A549 (cell line): ENCODE measurements around the gene GMPPB. TPM values are rescaled to one million over a fixed set of nuclear protein-coding genes. Genes with fewer than 3 reads are reported as not detected.

Experiments
- ATAC-seq, 2 experiments: fragments of 200-7000 bp in 1 of 2; fragments of >200 bp in 1 of 2; cut with Nextera tagmentation in 1 of 2; cut with Tn5 transposase in 1 of 2; 3 replicates each; pipeline versions ENCODE4 v1.8.0 to v1.9.1; 2018 to 2020; ENCODE audit warnings: mild to moderate bottlenecking in 1 of 2, moderate library complexity in 1 of 2
- CTCF ChIA-PET: fragments of 300-600 bp; sonication (Branson Sonifier 250); formaldehyde crosslinking; extraction: SDS; loops from one replicate; lab custom pipeline; 2021; ENCODE audit warnings: antibody characterized with exemption, inconsistent platforms; lab: Yijun Ruan, JAX
- POLR2A ChIA-PET: fragments of 350-600 bp; formaldehyde crosslinking; extraction: SDS; loops from one replicate; lab custom pipeline; 2021; ENCODE audit warnings: antibody characterized with exemption, inconsistent platforms; lab: Yijun Ruan, JAX
- DNase-seq, 2 experiments: peaks; one replicate each; pipeline versions ENCODE4 v3.0.0 to v3.0.0-alpha.2; 2011 to 2016; ENCODE audit warnings: low read depth in 1 of 2, low spot score in 1 of 2
- FAIRE-seq: peaks from 2 replicates; lab custom pipeline; 2011; peaks lifted over from hg19 to GRCh38; lab: Jason Lieb, UNC
- H3K27ac ChIP-seq, 2 experiments: fragments of >200 bp; sonication (Bioruptor Twin); formaldehyde crosslinking; 3 replicates each; pipeline ENCODE4 v1.5.1; 2016 to 2017
- H3K4me1 ChIP-seq: fragments of >200 bp; sonication (Bioruptor Twin); formaldehyde crosslinking; 3 replicates; pipeline ENCODE4 v1.6.1; 2016
- H3K4me2 ChIP-seq: fragments of >200 bp; sonication (Bioruptor Twin); formaldehyde crosslinking; 3 replicates; pipeline ENCODE4 v1.6.1; 2016
- H3K4me3 ChIP-seq: fragments of >200 bp; sonication (Bioruptor Twin); formaldehyde crosslinking; 3 replicates; pipeline ENCODE4 v1.5.1; 2016
- H3K9me3 ChIP-seq: fragments of >200 bp; sonication (Bioruptor Twin); formaldehyde crosslinking; 3 replicates; pipeline ENCODE4 v1.6.1; 2016
- CEBPB ChIP-seq, 2 experiments: fragments of >200 bp in 1 of 2; sonication (Bioruptor Twin) in 1 of 2; formaldehyde crosslinking in 1 of 2; IDR thresholded peaks; 2 replicates each; pipeline ENCODE4 v1.6.1; 2012 to 2016
- EHF ChIP-seq: fragments of 250-450 bp; sonication (Bioruptor Pico); IDR thresholded peaks from 2 replicates; pipeline ENCODE4 v1.5.0; 2020; ENCODE audit warnings: mild to moderate bottlenecking
- EHMT2 ChIP-seq: fragments of 200-600 bp; sonication (generic); IDR thresholded peaks from 2 replicates; pipeline ENCODE4 v1.6.1; 2016; ENCODE audit warnings: antibody characterized with exemption, low read depth, mild to moderate bottlenecking, moderate library complexity
- ESRRA ChIP-seq: fragments of 150-350 bp; IDR thresholded peaks from 2 replicates; pipeline ENCODE4 v1.6.1; 2014; ENCODE audit warnings: mild to moderate bottlenecking, low read length, borderline replicate concordance
- FOSL2 ChIP-seq, 2 experiments: fragments of 450-650 bp in 1 of 2; fragments of >200 bp in 1 of 2; sonication (Bioruptor Twin) in 1 of 2; formaldehyde crosslinking; IDR thresholded peaks; 2 replicates each; pipeline versions ENCODE4 v1.5.0 to v1.6.1; 2016 to 2020; ENCODE audit warnings: mild to moderate bottlenecking in 1 of 2, moderate library complexity in 1 of 2
- FOXS1 ChIP-seq: fragments of 250-450 bp; sonication (Bioruptor Pico); IDR thresholded peaks from 2 replicates; pipeline ENCODE4 v1.5.0; 2020; ENCODE audit warnings: mild to moderate bottlenecking, moderate library complexity
- HDAC2 ChIP-seq: fragments of 200-600 bp; sonication (generic); IDR thresholded peaks from 2 replicates; pipeline ENCODE4 v1.6.1; 2016
- HOXB13 ChIP-seq: fragments of 250-450 bp; sonication (Bioruptor Pico); IDR thresholded peaks from 2 replicates; pipeline ENCODE4 v1.5.0; 2020; ENCODE audit warnings: low read depth, mild to moderate bottlenecking, moderate library complexity
- HOXB5 ChIP-seq: fragments of 250-450 bp; sonication (Bioruptor Pico); IDR thresholded peaks from 2 replicates; pipeline ENCODE4 v1.5.0; 2020; ENCODE audit warnings: mild to moderate bottlenecking, moderate library complexity
- MAFK ChIP-seq: fragments of 450-650 bp; IDR thresholded peaks from 2 replicates; pipeline ENCODE4 v1.6.1; 2014; ENCODE audit not compliant: partially characterized antibody
- MAZ ChIP-seq: fragments of 150-350 bp; IDR thresholded peaks from 2 replicates; pipeline ENCODE4 v1.6.1; 2014; ENCODE audit warnings: antibody characterized with exemption, low read depth, low read length, borderline replicate concordance
- MYC ChIP-seq: IDR thresholded peaks from 2 replicates; pipeline ENCODE4 v1.6.1; 2012; ENCODE audit warnings: mild to moderate bottlenecking, inconsistent platforms, low read length, improper control_type of control experiment, borderline replicate concordance
- NFE2L2 ChIP-seq: fragments of 150-350 bp; conservative IDR thresholded peaks from 2 replicates; pipeline ENCODE4 v1.6.1; 2014; ENCODE audit warnings: low read length
- PHF8 ChIP-seq: fragments of 200-600 bp; sonication (generic); IDR thresholded peaks from 2 replicates; pipeline ENCODE4 v1.6.1; 2016; ENCODE audit warnings: low read depth, mild to moderate bottlenecking, antibody characterized with exemption, moderate library complexity, borderline replicate concordance
- POLR2A ChIP-seq: IDR thresholded peaks from 2 replicates; pipeline ENCODE4 v1.6.1; 2012; ENCODE audit warnings: mild to moderate bottlenecking, low read length
- RAD21 ChIP-seq, 2 experiments: fragments of >200 bp in 1 of 2; sonication (Bioruptor Twin) in 1 of 2; formaldehyde crosslinking in 1 of 2; IDR thresholded peaks in 1 of 2; conservative IDR thresholded peaks in 1 of 2; 2 replicates in 1 of 2; 3 replicates in 1 of 2; pipeline ENCODE4 v1.6.1; 2012 to 2018; ENCODE audit warnings: inconsistent platforms in 1 of 2
- RCOR1 ChIP-seq: fragments of 150-350 bp; IDR thresholded peaks from 2 replicates; pipeline ENCODE4 v1.6.1; 2014; ENCODE audit warnings: antibody characterized with exemption, low read length, low read depth
- SMC3 ChIP-seq: fragments of >200 bp; sonication (Bioruptor Twin); formaldehyde crosslinking; IDR thresholded peaks from 3 replicates; pipeline ENCODE4 v1.6.1; 2018; ENCODE audit warnings: inconsistent platforms
- SREBF2 ChIP-seq: fragments of 450-650 bp; IDR thresholded peaks from 2 replicates; pipeline ENCODE4 v1.6.1; 2014; ENCODE audit warnings: mild to moderate bottlenecking, moderate library complexity
- ZFP36 ChIP-seq: fragments of 450-650 bp; IDR thresholded peaks from 2 replicates; pipeline ENCODE4 v1.6.1; 2014; ENCODE audit warnings: borderline replicate concordance; ENCODE audit not compliant: partially characterized antibody
- ZNF302 ChIP-seq: fragments of 250-450 bp; sonication (Bioruptor Pico); IDR thresholded peaks from 2 replicates; pipeline ENCODE4 v1.9.0; 2021; ENCODE audit warnings: inconsistent platforms, mild to moderate bottlenecking, moderate library complexity
- ZSCAN20 ChIP-seq: fragments of 250-450 bp; sonication (Bioruptor Pico); IDR thresholded peaks from 2 replicates; pipeline ENCODE4 v1.8.0; 2022; ENCODE audit warnings: mild to moderate bottlenecking, moderate library complexity
- WGBS: methylation state at CpG from one replicate; pipeline ENCODE4 v1.1.6; 2017; ENCODE audit errors: missing lambda C conversion rate; 5-methylcytosine and 5-hydroxymethylcytosine counted together
- polyA plus RNA-seq, 4 experiments: library from polyadenylated mRNA; depleted of rRNA in 3 of 4; stranded (reverse); fragments of >200 nt; fragmentation: RNase III in 1 of 4; extraction: RNeasy Plus Mini Kit Qiagen cat#74134 plus additional on column Dnase treatment in 1 of 4; gene quantifications; 2 replicates in 3 of 4; 3 replicates in 1 of 4; pipeline ENCODE4 v1.2.3, GENCODE V29; 2011 to 2017
- TF ChIP-seq, protein P1 (sequence below): IDR thresholded peaks from 2 replicates; pipeline ENCODE4 v1.6.1; 2012
- TF ChIP-seq, protein P2 (sequence below): IDR thresholded peaks from 2 replicates; pipeline ENCODE4 v1.6.1; 2012; ENCODE audit warnings: low read depth, borderline replicate concordance
- TF ChIP-seq, protein P3 (sequence below): fragments of >200 bp; sonication (Bioruptor Twin); formaldehyde crosslinking; IDR thresholded peaks from 3 replicates; pipeline ENCODE4 v1.5.1; 2016
- TF ChIP-seq, protein P4 (sequence below): fragments of 450-650 bp; IDR thresholded peaks from 2 replicates; pipeline ENCODE4 v1.6.1; 2014; ENCODE audit warnings: antibody characterized with exemption
- TF ChIP-seq, protein P5 (sequence below): fragments of >200 bp; sonication (Bioruptor Twin); formaldehyde crosslinking; IDR thresholded peaks from 3 replicates; pipeline ENCODE4 v1.6.1; 2016

Gene GMPPB
- polyA plus RNA-seq, 2 of the 4 experiments (the other 2 are of a cell fraction) = 12.9 to 24.1 TPM

DNA sequence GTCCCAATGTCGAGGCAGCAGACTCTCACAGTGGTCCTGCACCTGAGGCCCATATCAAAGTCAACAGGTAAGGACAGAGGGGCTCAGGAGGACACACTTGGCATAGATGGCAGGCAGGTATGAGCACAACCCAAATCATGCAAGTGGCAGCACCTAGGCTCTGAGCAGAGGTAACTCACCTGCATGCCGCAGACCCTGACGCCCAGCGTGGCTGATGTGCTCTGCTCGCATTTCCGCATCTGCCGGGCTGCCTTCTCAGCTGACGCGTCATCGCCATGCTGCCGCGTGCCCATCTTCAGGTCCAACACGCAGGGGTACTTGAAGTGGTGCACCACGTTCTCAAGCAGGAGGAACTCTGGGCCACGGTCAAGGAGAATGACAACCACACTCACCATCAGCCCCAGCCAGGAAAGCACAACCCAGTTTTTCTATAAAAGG is 4.2 kb upstream of the GMPPB start:
- no peak for DNase-seq
- no peak overlapping the region for H3K4me2 ChIP-seq
- 97% methylated on average over 15 of the region's 15 CpGs for WGBS
- peaks cover 7% of the 10 kb centered on the region for H3K4me1 ChIP-seq
- no peak overlapping the region for H3K4me3 ChIP-seq
- POLR2A ChIA-PET = no interaction called here
- TF ChIP-seq CEBPB (IDR thresholded peaks at IDR 0.05) (no peak), EHF (CRISPR knock-in tag) (no peak), RCOR1 (no peak), PHF8 (no peak), ZSCAN20 (CRISPR knock-in tag) (no peak), NFE2L2 (no peak), RAD21 (conservative IDR thresholded peaks at IDR 0.05 in 1 of 2, IDR thresholded peaks at IDR 0.05 in 1 of 2) (no peak), MYC (no peak), EHMT2 (no peak)
- TF ChIP-seq, protein P1, sequence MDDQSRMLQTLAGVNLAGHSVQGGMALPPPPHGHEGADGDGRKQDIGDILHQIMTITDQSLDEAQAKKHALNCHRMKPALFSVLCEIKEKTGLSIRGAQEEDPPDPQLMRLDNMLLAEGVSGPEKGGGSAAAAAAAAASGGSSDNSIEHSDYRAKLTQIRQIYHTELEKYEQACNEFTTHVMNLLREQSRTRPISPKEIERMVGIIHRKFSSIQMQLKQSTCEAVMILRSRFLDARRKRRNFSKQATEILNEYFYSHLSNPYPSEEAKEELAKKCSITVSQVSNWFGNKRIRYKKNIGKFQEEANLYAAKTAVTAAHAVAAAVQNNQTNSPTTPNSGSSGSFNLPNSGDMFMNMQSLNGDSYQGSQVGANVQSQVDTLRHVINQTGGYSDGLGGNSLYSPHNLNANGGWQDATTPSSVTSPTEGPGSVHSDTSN = no peak
- TF ChIP-seq, protein P2, sequence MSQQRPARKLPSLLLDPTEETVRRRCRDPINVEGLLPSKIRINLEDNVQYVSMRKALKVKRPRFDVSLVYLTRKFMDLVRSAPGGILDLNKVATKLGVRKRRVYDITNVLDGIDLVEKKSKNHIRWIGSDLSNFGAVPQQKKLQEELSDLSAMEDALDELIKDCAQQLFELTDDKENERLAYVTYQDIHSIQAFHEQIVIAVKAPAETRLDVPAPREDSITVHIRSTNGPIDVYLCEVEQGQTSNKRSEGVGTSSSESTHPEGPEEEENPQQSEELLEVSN = no peak
- CTCF ChIA-PET = no interaction called here
- no peak for FAIRE-seq
- ATAC-seq = no peak
- H3K9me3 ChIP-seq = no peaks in the 10 kb centered on the region
- no peak overlapping the region for H3K27ac ChIP-seq

DNA sequence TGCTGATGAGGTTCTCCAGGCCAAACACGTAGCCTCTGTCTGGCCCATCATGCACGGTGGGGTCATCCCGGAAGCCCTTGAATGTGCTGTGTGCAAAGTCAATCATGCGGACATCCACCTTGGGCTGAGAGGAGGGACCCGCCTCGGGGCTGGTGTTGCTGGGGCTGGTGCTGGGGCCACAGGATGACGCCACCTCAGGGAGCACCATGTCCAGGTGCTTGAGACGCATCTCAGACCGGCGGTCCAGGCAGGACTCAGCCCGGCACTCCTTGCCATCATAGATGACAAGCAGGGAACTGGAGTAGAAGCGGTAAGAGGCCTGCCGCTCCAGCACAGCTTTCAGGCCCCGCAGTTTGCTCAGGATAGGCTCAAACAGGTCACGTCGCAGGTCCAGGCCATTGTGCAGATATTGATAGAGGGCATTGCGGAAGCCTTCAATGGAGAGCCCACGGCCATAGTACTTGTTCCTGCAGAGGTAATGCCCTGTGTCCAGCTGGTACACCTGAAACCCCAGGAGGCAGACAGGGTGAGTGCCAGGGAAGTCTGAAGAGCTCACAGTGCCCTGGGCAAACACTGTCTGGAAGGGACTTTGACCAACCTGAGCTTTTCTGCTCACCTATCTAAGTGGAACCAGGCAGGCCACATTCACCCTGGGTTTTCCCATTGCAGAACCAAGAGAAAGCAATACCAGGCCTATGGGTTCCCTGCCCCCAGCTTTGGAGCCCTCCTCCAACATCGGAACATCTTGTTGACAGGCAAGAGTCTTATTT is 3.6 kb upstream of the GMPPB start:
- WGBS = 93% methylated on average over 12 of the region's 19 CpGs
- no peak for ATAC-seq
- no peak for FAIRE-seq
- Histone ChIP-seq H3K27ac (no peak overlapping the region), H3K4me3 (no peak overlapping the region), H3K4me1 (peaks cover 13% of the 10 kb centered on the region), H3K9me3 (no peaks in the 10 kb centered on the region), H3K4me2 (no peak overlapping the region)
- no peak for TF ChIP-seq SMC3
- no peak for TF ChIP-seq ZFP36
- TF ChIP-seq SREBF2 = no peak
- no peak for TF ChIP-seq HOXB5
- TF ChIP-seq ZSCAN20 (CRISPR knock-in tag) = no peak
- no peak for TF ChIP-seq ZNF302 (CRISPR knock-in tag)
- DNase-seq = no peak
- ChIA-PET POLR2A (no interaction called here), CTCF (no interaction called here)

DNA sequence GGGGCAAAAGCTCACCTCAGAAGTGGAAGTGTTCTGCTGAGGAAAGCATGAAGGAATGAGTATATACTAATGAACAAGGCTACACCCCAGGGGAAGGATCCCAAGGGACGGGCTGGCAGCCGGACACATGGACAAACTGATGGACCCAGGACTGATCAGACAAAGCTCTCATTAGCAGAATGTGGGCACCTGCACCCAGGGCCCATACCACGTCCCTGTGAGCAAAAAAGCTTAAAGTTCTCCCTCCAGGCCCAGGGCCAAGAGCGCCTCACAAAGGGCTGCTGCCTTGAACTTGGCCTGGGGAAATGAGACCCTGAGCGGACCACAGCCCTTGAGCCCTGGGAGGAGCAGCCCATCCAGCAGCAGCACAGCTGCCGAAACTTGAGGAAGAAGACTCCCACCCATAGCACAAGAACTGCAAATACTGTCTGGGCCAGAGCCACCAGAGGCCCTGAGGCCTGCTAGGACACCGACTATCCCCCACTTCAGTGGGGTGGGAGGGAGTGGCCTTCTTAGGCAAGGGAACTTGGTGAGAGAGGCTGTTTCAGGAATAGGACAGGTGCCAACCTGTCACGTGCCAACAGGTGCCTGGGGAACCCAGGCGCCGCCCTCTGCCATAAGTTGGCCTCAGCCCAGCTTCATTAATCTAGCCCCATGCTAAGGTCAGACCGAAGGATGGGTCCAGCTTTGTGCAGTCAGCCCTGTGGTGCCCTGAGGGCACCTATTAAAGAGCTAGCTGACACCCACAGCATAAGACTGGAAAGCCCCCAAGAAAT is 2.3 kb upstream of the GMPPB start:
- whole genome bisulfite sequencing = 94% methylated on average over 10 of the region's 11 CpGs
- Histone ChIP-seq H3K4me2 (no peak overlapping the region), H3K4me3 (no peak overlapping the region), H3K27ac (no peak overlapping the region), H3K9me3 (no peaks in the 10 kb centered on the region), H3K4me1 (peaks cover 14% of the 10 kb centered on the region)
- ATAC-seq = no peak
- FAIRE-seq = no peak
- DNase-seq = no peak
- CTCF ChIA-PET = no interaction called here
- POLR2A ChIA-PET = no interaction called here
- TF ChIP-seq, protein P3, sequence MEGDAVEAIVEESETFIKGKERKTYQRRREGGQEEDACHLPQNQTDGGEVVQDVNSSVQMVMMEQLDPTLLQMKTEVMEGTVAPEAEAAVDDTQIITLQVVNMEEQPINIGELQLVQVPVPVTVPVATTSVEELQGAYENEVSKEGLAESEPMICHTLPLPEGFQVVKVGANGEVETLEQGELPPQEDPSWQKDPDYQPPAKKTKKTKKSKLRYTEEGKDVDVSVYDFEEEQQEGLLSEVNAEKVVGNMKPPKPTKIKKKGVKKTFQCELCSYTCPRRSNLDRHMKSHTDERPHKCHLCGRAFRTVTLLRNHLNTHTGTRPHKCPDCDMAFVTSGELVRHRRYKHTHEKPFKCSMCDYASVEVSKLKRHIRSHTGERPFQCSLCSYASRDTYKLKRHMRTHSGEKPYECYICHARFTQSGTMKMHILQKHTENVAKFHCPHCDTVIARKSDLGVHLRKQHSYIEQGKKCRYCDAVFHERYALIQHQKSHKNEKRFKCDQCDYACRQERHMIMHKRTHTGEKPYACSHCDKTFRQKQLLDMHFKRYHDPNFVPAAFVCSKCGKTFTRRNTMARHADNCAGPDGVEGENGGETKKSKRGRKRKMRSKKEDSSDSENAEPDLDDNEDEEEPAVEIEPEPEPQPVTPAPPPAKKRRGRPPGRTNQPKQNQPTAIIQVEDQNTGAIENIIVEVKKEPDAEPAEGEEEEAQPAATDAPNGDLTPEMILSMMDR = no peak
- TF ChIP-seq HOXB13 (no peak), HDAC2 (no peak), MAZ (no peak), ZFP36 (no peak), CEBPB (IDR thresholded peaks at IDR 0.05) (no peak), EHMT2 (no peak), FOSL2 (IDR thresholded peaks at IDR 0.05) (no peak), FOSL2 (CRISPR knock-in tag; IDR thresholded peaks at IDR 0.05) (no peak), ESRRA (no peak), POLR2A (no peak), MAFK (no peak), FOXS1 (CRISPR knock-in tag) (no peak), MYC (no peak)
- TF ChIP-seq, protein P4, sequence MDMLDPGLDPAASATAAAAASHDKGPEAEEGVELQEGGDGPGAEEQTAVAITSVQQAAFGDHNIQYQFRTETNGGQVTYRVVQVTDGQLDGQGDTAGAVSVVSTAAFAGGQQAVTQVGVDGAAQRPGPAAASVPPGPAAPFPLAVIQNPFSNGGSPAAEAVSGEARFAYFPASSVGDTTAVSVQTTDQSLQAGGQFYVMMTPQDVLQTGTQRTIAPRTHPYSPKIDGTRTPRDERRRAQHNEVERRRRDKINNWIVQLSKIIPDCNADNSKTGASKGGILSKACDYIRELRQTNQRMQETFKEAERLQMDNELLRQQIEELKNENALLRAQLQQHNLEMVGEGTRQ = no peak
- TF ChIP-seq, protein P5, sequence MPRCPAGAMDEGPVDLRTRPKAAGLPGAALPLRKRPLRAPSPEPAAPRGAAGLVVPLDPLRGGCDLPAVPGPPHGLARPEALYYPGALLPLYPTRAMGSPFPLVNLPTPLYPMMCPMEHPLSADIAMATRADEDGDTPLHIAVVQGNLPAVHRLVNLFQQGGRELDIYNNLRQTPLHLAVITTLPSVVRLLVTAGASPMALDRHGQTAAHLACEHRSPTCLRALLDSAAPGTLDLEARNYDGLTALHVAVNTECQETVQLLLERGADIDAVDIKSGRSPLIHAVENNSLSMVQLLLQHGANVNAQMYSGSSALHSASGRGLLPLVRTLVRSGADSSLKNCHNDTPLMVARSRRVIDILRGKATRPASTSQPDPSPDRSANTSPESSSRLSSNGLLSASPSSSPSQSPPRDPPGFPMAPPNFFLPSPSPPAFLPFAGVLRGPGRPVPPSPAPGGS = no peak
